Measurements from ENCODE around the gene FUS. TPM values are rescaled to one million over a fixed set of nuclear protein-coding genes. Genes with fewer than 3 reads are reported as not detected.

FUS gene
- polyA plus RNA-seq, 3 donors = 627 to 720 (median 667) TPM

GRCh38 chr16:31200821-31201568 lies 21.1 kb downstream of the FUS start:
- no peak for DNase-seq (ENCODE audit: low read depth in 3 of 3, low spot score in 2 of 3)

- no peak for DNase-seq (ENCODE audit: low read depth in 3 of 3, low spot score in 2 of 3)
Observed at GRCh38 chr16:31201582-31202413, 21.9 kb downstream of the FUS start.

GRCh38 chr16:31202414-31203375 lies 22.8 kb downstream of the FUS start, which contains the start of gene PYCARD:
PYCARD (minus strand) TSS chr16:31202760; CDS start chr16:31202690, 70 bp downstream.
- DNase-seq (ENCODE audit: low read depth in 3 of 3, low spot score in 2 of 3) = no peak

- no peak for DNase-seq (ENCODE audit: low read depth in 3 of 3, low spot score in 2 of 3)
Observed at GRCh38 chr16:31204871-31205666, 25.1 kb downstream of the FUS start.

- DNase-seq (ENCODE audit: low read depth in 3 of 3, low spot score in 2 of 3) = no peak
Observed at GRCh38 chr16:31206776-31207175, 26.8 kb downstream of the FUS start.

GRCh38 chr16:31213342-31213741 lies 33.4 kb downstream of the FUS start:
- DNase-seq (ENCODE audit: low read depth in 3 of 3, low spot score in 2 of 3) = no peak

GRCh38 chr16:31213877-31214707 lies 34.2 kb downstream of the FUS start, which contains the start of gene TRIM72:
TRIM72 (plus strand) TSS chr16:31214119; CDS start chr16:31214739, 620 bp downstream.
- DNase-seq (ENCODE audit: low read depth in 3 of 3, low spot score in 2 of 3) = no peak

- no peak for DNase-seq (ENCODE audit: low read depth in 3 of 3, low spot score in 2 of 3)
Observed at GRCh38 chr16:31214708-31215286, 34.9 kb downstream of the FUS start.

- DNase-seq (ENCODE audit: low read depth in 3 of 3, low spot score in 2 of 3) = no peak
Observed at GRCh38 chr16:31215287-31216162, 35.6 kb downstream of the FUS start.

GRCh38 chr16:31216422-31217135 lies 36.6 kb downstream of the FUS start, which contains the start of gene PYDC1:
PYDC1 (minus strand) TSS chr16:31217135; CDS start chr16:31217028, 107 bp downstream.
- DNase-seq (ENCODE audit: low read depth in 3 of 3, low spot score in 2 of 3) = no peak

GRCh38 chr16:31217136-31217530 lies 37.2 kb downstream of the FUS start:
- DNase-seq (ENCODE audit: low read depth in 3 of 3, low spot score in 2 of 3) = no peak

- DNase-seq (ENCODE audit: low read depth in 3 of 3, low spot score in 2 of 3) = no peak
Observed at GRCh38 chr16:31219154-31219741, 39.3 kb downstream of the FUS start.

- DNase-seq (ENCODE audit: low read depth in 3 of 3, low spot score in 2 of 3) = no peak
Observed at GRCh38 chr16:31221357-31222160, 41.6 kb downstream of the FUS start.

- DNase-seq (ENCODE audit: low read depth in 3 of 3, low spot score in 2 of 3) = no peak
Observed at GRCh38 chr16:31223044-31223443, 43.1 kb downstream of the FUS start.

GRCh38 chr16:31224092-31224955 lies 44.4 kb downstream of the FUS start:
- no peak for DNase-seq (ENCODE audit: low read depth in 3 of 3, low spot score in 2 of 3)
